SU-DHL-6 (cell line): ENCODE measurements around the gene JAKMIP1.

Experiments
- H2AFZ ChIP-seq: fragments of 200-600 bp; sonication (generic); 2 replicates; pipeline ENCODE4 v1.6.1; 2014; ENCODE audit warnings: low read depth, mild to moderate bottlenecking, moderate library complexity, mixed read lengths, antibody characterized with exemption, low read length; ENCODE audit not compliant: severe bottlenecking
- H3F3A ChIP-seq: fragments of 200-600 bp; shearing (Covaris generic); 2 replicates; pipeline ENCODE4 v1.6.0; 2016; ENCODE audit warnings: antibody characterized with exemption, mild to moderate bottlenecking; ENCODE audit not compliant: insufficient read depth
- H3K27ac ChIP-seq: fragments of 200-600 bp; sonication (generic); 2 replicates; pipeline ENCODE4 v1.5.1; 2016; ENCODE audit warnings: low read depth, mild to moderate bottlenecking, low read length, moderate library complexity, mixed read lengths
- H3K27me3 ChIP-seq: fragments of 200-600 bp; sonication (generic), shearing (Covaris generic); 2 replicates; pipeline ENCODE4 v1.6.0; 2014; ENCODE audit warnings: mild to moderate bottlenecking, low read length
- H3K36me3 ChIP-seq: fragments of 200-600 bp; sonication (generic); 2 replicates; pipeline ENCODE4 v1.6.1; 2014; ENCODE audit warnings: mild to moderate bottlenecking, low read length, mixed read lengths
- H3K4me2 ChIP-seq: fragments of 300-600, 200-600 bp; shearing (Covaris generic), sonication (generic); 2 replicates; pipeline ENCODE4 v1.6.0; 2014; ENCODE audit warnings: low read length, low read depth, mild to moderate bottlenecking; ENCODE audit not compliant: poor library complexity, severe bottlenecking
- H3K4me3 ChIP-seq: fragments of 200-600 bp; sonication (generic); 2 replicates; pipeline ENCODE4 v1.5.1; 2014; ENCODE audit warnings: antibody characterized with exemption, low read length, mild to moderate bottlenecking, mixed read lengths; ENCODE audit not compliant: insufficient read depth, poor library complexity, severe bottlenecking
- H3K79me2 ChIP-seq: fragments of 200-600 bp; sonication (generic); 2 replicates; pipeline ENCODE4 v1.6.1; 2014; ENCODE audit warnings: mild to moderate bottlenecking, low read length, moderate library complexity; ENCODE audit not compliant: insufficient read depth
- H3K9ac ChIP-seq: fragments of 200-600 bp; sonication (generic); 2 replicates; pipeline ENCODE4 v1.7.0; 2014; ENCODE audit warnings: mild to moderate bottlenecking, low read length
- H3K9me2 ChIP-seq: fragments of 200-600 bp; sonication (generic); replicated peaks from 2 replicates; pipeline ENCODE4 v1.6.1; 2014; ENCODE audit warnings: low read length; ENCODE audit not compliant: insufficient read depth
- H3K9me3 ChIP-seq: fragments of 200-600 bp; sonication (generic); 2 replicates; pipeline ENCODE4 v1.6.1; 2014; ENCODE audit warnings: low read length, mixed read lengths; ENCODE audit not compliant: insufficient read depth
- H4K20me1 ChIP-seq: fragments of 200-600 bp; sonication (generic); 2 replicates; pipeline ENCODE4 v1.6.1; 2014; ENCODE audit warnings: low read depth, mild to moderate bottlenecking, antibody characterized with exemption, low read length, moderate library complexity, mixed read lengths
- EZH2phosphoT487 ChIP-seq: fragments of 200-600 bp; sonication (generic), shearing (Covaris generic); conservative IDR thresholded peaks from 2 replicates; pipeline ENCODE4 v1.6.1; 2018; ENCODE audit warnings: mild to moderate bottlenecking, antibody characterized with exemption, low read length, moderate library complexity, mixed read lengths
- TF ChIP-seq, protein P1 (sequence below): fragments of 200-600 bp; sonication (generic); IDR thresholded peaks from one replicate; pipeline ENCODE4 v1.5.1; 2017; ENCODE audit warnings: antibody characterized with exemption, mild to moderate bottlenecking, low read length, moderate library complexity; ENCODE audit not compliant: insufficient read depth, poor library complexity, severe bottlenecking

The JAKMIP1 gene

DNA sequence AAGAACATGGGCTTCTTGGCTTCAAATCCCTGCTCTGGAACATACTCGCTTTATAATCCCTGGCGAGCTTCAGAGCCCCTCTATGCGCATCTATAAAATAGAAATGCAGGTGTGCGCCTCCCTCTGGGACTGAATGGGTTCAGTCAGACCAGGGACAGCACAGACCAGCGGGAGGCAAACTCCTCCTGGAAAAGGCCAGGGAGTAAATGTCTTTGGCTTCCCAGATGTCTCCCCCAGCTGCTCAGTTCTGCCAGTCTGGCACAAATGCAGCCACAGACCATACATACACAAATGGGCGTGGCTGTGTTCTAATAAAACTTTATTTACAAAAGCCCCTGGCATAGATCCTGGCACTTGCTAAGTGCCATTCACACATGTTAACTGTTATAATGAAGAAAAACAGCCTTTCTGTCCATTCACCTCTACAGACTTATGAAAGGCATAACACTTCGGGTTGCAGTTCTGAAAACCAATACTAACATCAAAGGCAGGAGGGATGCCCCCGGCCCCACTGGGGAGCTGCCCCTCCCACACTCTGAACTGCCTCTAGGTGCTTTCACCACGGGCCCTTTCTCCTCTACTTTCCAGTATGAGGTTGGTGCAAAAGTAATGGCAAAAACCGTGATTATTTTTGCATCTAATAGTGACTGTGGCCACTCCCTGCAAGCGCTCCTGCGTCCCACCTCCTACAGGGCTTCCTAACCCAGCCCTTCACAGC lies 4.6 kb downstream of the JAKMIP1 start:
- Histone ChIP-seq H3K36me3 (no peaks in the 10 kb centered on the region), H3F3A (no peaks in the 10 kb centered on the region), H2AFZ (no peak overlapping the region), H3K27me3 (no peaks in the 10 kb centered on the region), H3K9ac (no peak overlapping the region), H3K79me2 (no peaks in the 10 kb centered on the region), H3K4me3 (no peak overlapping the region), H3K9me3 (no peaks in the 10 kb centered on the region), H3K27ac (no peak overlapping the region), H4K20me1 (no peaks in the 10 kb centered on the region), H3K9me2 (no peaks in the 10 kb centered on the region), H3K4me2 (no peak overlapping the region)
- TF ChIP-seq EZH2phosphoT487: no peak
- TF ChIP-seq, protein P1, sequence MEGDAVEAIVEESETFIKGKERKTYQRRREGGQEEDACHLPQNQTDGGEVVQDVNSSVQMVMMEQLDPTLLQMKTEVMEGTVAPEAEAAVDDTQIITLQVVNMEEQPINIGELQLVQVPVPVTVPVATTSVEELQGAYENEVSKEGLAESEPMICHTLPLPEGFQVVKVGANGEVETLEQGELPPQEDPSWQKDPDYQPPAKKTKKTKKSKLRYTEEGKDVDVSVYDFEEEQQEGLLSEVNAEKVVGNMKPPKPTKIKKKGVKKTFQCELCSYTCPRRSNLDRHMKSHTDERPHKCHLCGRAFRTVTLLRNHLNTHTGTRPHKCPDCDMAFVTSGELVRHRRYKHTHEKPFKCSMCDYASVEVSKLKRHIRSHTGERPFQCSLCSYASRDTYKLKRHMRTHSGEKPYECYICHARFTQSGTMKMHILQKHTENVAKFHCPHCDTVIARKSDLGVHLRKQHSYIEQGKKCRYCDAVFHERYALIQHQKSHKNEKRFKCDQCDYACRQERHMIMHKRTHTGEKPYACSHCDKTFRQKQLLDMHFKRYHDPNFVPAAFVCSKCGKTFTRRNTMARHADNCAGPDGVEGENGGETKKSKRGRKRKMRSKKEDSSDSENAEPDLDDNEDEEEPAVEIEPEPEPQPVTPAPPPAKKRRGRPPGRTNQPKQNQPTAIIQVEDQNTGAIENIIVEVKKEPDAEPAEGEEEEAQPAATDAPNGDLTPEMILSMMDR: no peak

DNA sequence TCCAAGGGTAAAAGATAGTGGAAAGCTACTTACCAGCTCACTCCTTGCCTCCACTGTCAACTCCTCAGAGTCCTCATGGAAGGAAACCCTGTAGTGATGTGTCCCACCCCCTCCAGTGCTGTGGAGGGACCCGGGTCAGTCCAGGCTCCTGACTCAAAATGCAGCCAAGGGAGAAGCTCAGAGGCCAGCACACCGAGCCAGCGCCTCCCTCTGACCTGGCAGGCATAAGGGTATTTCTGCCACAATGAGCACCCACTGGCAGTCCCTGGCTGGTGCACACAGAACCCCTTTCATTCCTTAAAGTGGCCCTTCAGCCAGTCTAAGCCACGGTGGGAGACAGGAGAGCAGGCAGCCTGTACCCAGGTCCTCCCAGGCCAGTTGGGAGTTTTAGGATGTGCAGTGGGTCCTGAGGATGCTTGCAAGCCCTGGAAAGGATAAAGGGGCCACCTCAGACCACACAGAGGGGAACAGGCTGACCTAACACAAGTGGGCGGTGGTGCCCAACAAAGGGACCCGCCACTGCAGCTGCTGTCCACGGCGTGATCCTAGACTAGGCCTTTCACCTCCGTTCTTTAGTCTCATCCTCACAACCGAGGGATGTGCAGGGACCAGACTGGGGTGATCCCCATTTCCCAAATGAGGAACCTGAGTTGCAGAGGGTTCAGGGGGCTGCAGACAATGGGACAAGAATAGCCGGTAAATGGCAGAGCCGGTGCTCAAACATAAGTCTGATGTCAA lies 5.7 kb downstream of the JAKMIP1 start:
- H3K27me3 ChIP-seq: no peaks in the 10 kb centered on the region

DNA sequence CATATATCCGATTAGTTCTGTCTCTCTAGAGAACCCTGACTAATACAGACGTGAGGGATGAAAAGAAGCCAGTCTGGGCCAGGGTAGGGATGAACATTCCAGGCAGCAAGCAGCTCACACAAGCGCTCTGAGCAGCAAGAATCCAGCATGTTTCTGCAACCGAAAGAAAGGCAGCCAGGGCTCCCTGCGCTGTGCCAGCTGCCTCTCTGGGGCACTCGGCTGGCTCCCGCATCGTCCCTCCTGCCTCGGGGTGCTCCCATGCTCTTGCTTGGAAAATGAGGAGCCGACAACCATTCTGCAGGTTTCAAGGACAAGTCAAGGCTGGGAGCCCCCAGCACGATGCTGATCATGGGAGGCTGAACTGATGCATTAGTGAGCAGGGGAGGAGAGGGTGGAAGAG lies 7.0 kb downstream of the JAKMIP1 start:
- TF ChIP-seq, protein P1: no peak
- TF ChIP-seq EZH2phosphoT487: no peak

More for the DNA sequence above, 5.7 kb downstream of the JAKMIP1 start:
- no peaks in the 10 kb centered on the region for H3K9me2 ChIP-seq
- H3K9me3 ChIP-seq: no peaks in the 10 kb centered on the region
- no peaks in the 10 kb centered on the region for H4K20me1 ChIP-seq
- no peaks in the 10 kb centered on the region for H3F3A ChIP-seq
- TF ChIP-seq EZH2phosphoT487: no peak
- TF ChIP-seq, protein P1: no peak
- H3K79me2 ChIP-seq: no peaks in the 10 kb centered on the region
- H2AFZ ChIP-seq: no peak overlapping the region
- H3K36me3 ChIP-seq: no peaks in the 10 kb centered on the region
- no peak overlapping the region for H3K4me3 ChIP-seq
- no peak overlapping the region for H3K27ac ChIP-seq
- no peak overlapping the region for H3K9ac ChIP-seq
- no peak overlapping the region for H3K4me2 ChIP-seq

More for the DNA sequence above, 7.0 kb downstream of the JAKMIP1 start:
- Histone ChIP-seq H3F3A (no peaks in the 10 kb centered on the region), H3K9ac (no peak overlapping the region), H3K4me3 (no peak overlapping the region), H2AFZ (no peak overlapping the region), H3K9me3 (no peaks in the 10 kb centered on the region), H3K4me2 (no peak overlapping the region), H3K79me2 (no peaks in the 10 kb centered on the region), H3K36me3 (no peaks in the 10 kb centered on the region), H3K27me3 (no peaks in the 10 kb centered on the region), H4K20me1 (no peaks in the 10 kb centered on the region), H3K27ac (no peak overlapping the region), H3K9me2 (no peaks in the 10 kb centered on the region)
